ENCODE data around the gene GATA2.

GATA2 gene

GRCh38 chr3:128491941-128492670, 895 bp downstream of the GATA2 start:
- intact Hi-C loops (cut with DNase I; ENCODE audit: low total_unique reads): no loop called here
- peaks cover 12 to 96% of the 10 kb centered on the region in 2 donors for H3K27me3 ChIP-seq
- no peak overlapping the region for H3K4me3 ChIP-seq
- peak; percentile 15 to 60 for DNase-seq
- H3K36me3 ChIP-seq: no peaks in the 10 kb centered on the region
- H3K27ac ChIP-seq: no peak overlapping the region
- TF ChIP-seq CTCF (IDR thresholded peaks at IDR 0.05): no peak
- no peaks in the 10 kb centered on the region for H3K9me3 ChIP-seq
- H3K4me1 ChIP-seq: peaks cover 0 to 65% (median 55%) of the 10 kb centered on the region in 4 donors

GRCh38 chr3:128491691-128491940, 1.4 kb downstream of the GATA2 start:
- H3K27me3 ChIP-seq: peaks cover 12 to 96% of the 10 kb centered on the region in 2 donors

GRCh38 chr3:128490915-128491690, 1.9 kb downstream of the GATA2 start:
- H3K9me3 ChIP-seq: no peaks in the 10 kb centered on the region
- no peak for TF ChIP-seq CTCF (IDR thresholded peaks at IDR 0.05)
- intact Hi-C loops (cut with DNase I; ENCODE audit: low total_unique reads): no loop called here
- H3K27me3 ChIP-seq: peaks cover 12 to 96% of the 10 kb centered on the region in 2 donors
- DNase-seq: peak; percentile 18 to 59
- no peaks in the 10 kb centered on the region for H3K36me3 ChIP-seq
- no peak overlapping the region for H3K27ac ChIP-seq
- H3K4me3 ChIP-seq: peak overlapping the region in 1 of 2 donors; percentile 52
- peaks cover 0 to 68% (median 59%) of the 10 kb centered on the region in 4 donors for H3K4me1 ChIP-seq

More at GRCh38 chr3:128491691-128491940, 1.4 kb downstream of the GATA2 start:
- no peaks in the 10 kb centered on the region for H3K36me3 ChIP-seq
- H3K4me1 ChIP-seq: peaks cover 0 to 65% (median 55%) of the 10 kb centered on the region in 4 donors
- DNase-seq: peak; percentile 6 to 52
- H3K27ac ChIP-seq: no peak overlapping the region
- intact Hi-C loops (cut with DNase I; ENCODE audit: low total_unique reads): no loop called here
- no peak overlapping the region for H3K4me3 ChIP-seq
- TF ChIP-seq CTCF (IDR thresholded peaks at IDR 0.05): no peak
- no peaks in the 10 kb centered on the region for H3K9me3 ChIP-seq

GRCh38 chr3:128490650-128490914, 2.4 kb downstream of the GATA2 start:
- no peaks in the 10 kb centered on the region for H3K9me3 ChIP-seq
- H3K27ac ChIP-seq: no peak overlapping the region
- H3K4me1 ChIP-seq: peaks cover 0 to 68% (median 59%) of the 10 kb centered on the region in 4 donors
- no peaks in the 10 kb centered on the region for H3K36me3 ChIP-seq
- peaks cover 12 to 99% of the 10 kb centered on the region in 2 donors for H3K27me3 ChIP-seq
- DNase-seq: peak in 1 of 2 donors; percentile 18
- peak overlapping the region; percentile 51 to 52 for H3K4me3 ChIP-seq
- no peak for TF ChIP-seq CTCF (IDR thresholded peaks at IDR 0.05)
- intact Hi-C loops (cut with DNase I; ENCODE audit: low total_unique reads): no loop called here

GRCh38 chr3:128489927-128490649, 2.9 kb downstream of the GATA2 start:
- H3K4me1 ChIP-seq: peaks cover 0 to 68% (median 59%) of the 10 kb centered on the region in 4 donors
- TF ChIP-seq CTCF (IDR thresholded peaks at IDR 0.05): no peak

More at GRCh38 chr3:128489927-128490649, 2.9 kb downstream of the GATA2 start:
- DNase-seq: peak in 1 of 2 donors; percentile 63
- H3K4me3 ChIP-seq: peak overlapping the region; percentile 51 to 52
- no peaks in the 10 kb centered on the region for H3K36me3 ChIP-seq
- H3K9me3 ChIP-seq: no peaks in the 10 kb centered on the region
- intact Hi-C loops (cut with DNase I; ENCODE audit: low total_unique reads): loop anchor here (5.0 kb wide), 1 partner anchor 413 kb away; no protein-coding TSS in a partner anchor
- peak overlapping the region in 1 of 2 donors; percentile 2 for H3K27ac ChIP-seq
- H3K27me3 ChIP-seq: peaks cover 12 to 99% of the 10 kb centered on the region in 2 donors

Data from tibial artery (tissue), 4 donors.